B cell (primary cell): ENCODE results near the gene EEF1A2. TPM values are rescaled to one million over a fixed set of nuclear protein-coding genes. Genes with fewer than 3 reads are reported as not detected.

Experiments used
- ATAC-seq: fragments of 200-7000 bp; cut with Tn5 transposase; one replicate; pipeline ENCODE4 v1.10.0; 2021; ENCODE audit warnings: low read depth, mild to moderate bottlenecking, moderate number of reproducible peaks, moderate library complexity
- CTCF ChIA-PET: fragments of 350-600 bp; sonication (Branson Sonifier 250); formaldehyde crosslinking; loops from one replicate; lab custom pipeline; 2021; ENCODE audit warnings: antibody characterized with exemption, inconsistent platforms; lab: Charles Lee
- POLR2A ChIA-PET: fragments of 350-600 bp; sonication (Branson Sonifier 250); formaldehyde crosslinking; loops from one replicate; lab custom pipeline; 2021; ENCODE audit warnings: antibody characterized with exemption; lab: Charles Lee
- DNase-seq: peaks from one replicate; pipeline ENCODE4 v3.0.0; 2013
- H2AFZ ChIP-seq: 2 replicates; pipeline ENCODE4 v1.6.1; 2012; ENCODE audit warnings: mild to moderate bottlenecking, low read depth, low read length; ENCODE audit not compliant: insufficient read depth, poor library complexity, severe bottlenecking
- H3K27ac ChIP-seq, 2 donors: 1 replicate in 1 of 2; 2 replicates in 1 of 2; pipeline ENCODE4 v1.5.1; 2012 to 2013; ENCODE audit warnings: low read length in 2 of 2, mild to moderate bottlenecking in 2 of 2, moderate library complexity in 1 of 2
- H3K27me3 ChIP-seq, 4 experiments: fragments of 200-600 bp in 1 of 4; sonication (generic) in 1 of 4; replicated peaks in 1 of 4; 1 replicate in 2 of 4; 2 replicates in 2 of 4; pipeline versions ENCODE4 v1.6.1 to v1.7.0; 2013 to 2016; ENCODE audit warnings: low read length in 3 of 4, mild to moderate bottlenecking in 2 of 4, mixed read lengths in 1 of 4, moderate library complexity in 1 of 4; ENCODE audit not compliant: insufficient read depth in 4 of 4, control insufficient read depth in 3 of 4; ENCODE audit errors: control extremely low read depth in 1 of 4
- H3K36me3 ChIP-seq, 2 experiments: replicated peaks in 1 of 2; 1 replicate in 1 of 2; 2 replicates in 1 of 2; pipeline versions ENCODE4 v1.6.1 to v1.7.1; 2013; ENCODE audit warnings: low read length in 1 of 2; ENCODE audit not compliant: insufficient read depth in 2 of 2, control insufficient read depth in 1 of 2; ENCODE audit errors: control extremely low read depth in 1 of 2, extremely low read depth in 1 of 2
- H3K4me1 ChIP-seq, 2 donors: fragments of 200-600 bp in 1 of 2; sonication (generic) in 1 of 2; 1 replicate in 1 of 2; 2 replicates in 1 of 2; pipeline versions ENCODE4 v1.5.1 to v1.6.1; 2013 to 2017; ENCODE audit warnings: low read length in 2 of 2; ENCODE audit not compliant: control insufficient read depth in 2 of 2, insufficient read depth in 2 of 2
- H3K4me2 ChIP-seq: replicated peaks from 2 replicates; pipeline ENCODE3; 2012; ENCODE audit warnings: mild to moderate bottlenecking, low read depth, low read length; ENCODE audit not compliant: poor library complexity, severe bottlenecking
- H3K4me3 ChIP-seq, 5 experiments: fragments of 200-600 bp in 1 of 5; sonication (generic) in 1 of 5; 1 replicate in 3 of 5; 2 replicates in 2 of 5; pipeline versions ENCODE4 v1.5.1 to v1.7.0; 2011 to 2016; ENCODE audit warnings: low read length in 4 of 5, mild to moderate bottlenecking in 4 of 5, low read depth in 2 of 5, control low read depth in 1 of 5, moderate library complexity in 1 of 5; ENCODE audit not compliant: insufficient read depth in 1 of 5; ENCODE audit errors: control extremely low read depth in 1 of 5, extremely low read depth in 1 of 5
- H3K79me2 ChIP-seq: fragments of 200-600 bp; sonication (generic); one replicate; pipeline ENCODE4 v1.6.0; 2016; ENCODE audit warnings: low read length; ENCODE audit not compliant: control insufficient read depth, insufficient read depth
- H3K9ac ChIP-seq: fragments of 200-600 bp; sonication (generic); 2 replicates; pipeline ENCODE4 v1.6.1; 2017; ENCODE audit warnings: mild to moderate bottlenecking, low read length, moderate library complexity
- H3K9me3 ChIP-seq, 3 donors: one replicate each; pipeline versions ENCODE4 v1.6.1 to v1.7.1; 2013; ENCODE audit warnings: low read length in 2 of 3; ENCODE audit not compliant: control insufficient read depth in 2 of 3, insufficient read depth in 1 of 3; ENCODE audit errors: control extremely low read depth in 1 of 3
- H4K20me1 ChIP-seq: 2 replicates; pipeline ENCODE4 v1.6.0; 2012; ENCODE audit warnings: mild to moderate bottlenecking, low read length; ENCODE audit not compliant: insufficient read depth, control insufficient read depth, poor library complexity, severe bottlenecking
- H3K27ac Mint-ChIP-seq: one replicate; pipeline ENCODE4 v1.8.0; 2021; ENCODE audit warnings: mixed read lengths
- H3K27me3 Mint-ChIP-seq: one replicate; pipeline ENCODE4 v1.8.0; 2021; ENCODE audit warnings: mixed read lengths
- H3K4me1 Mint-ChIP-seq: one replicate; pipeline ENCODE4 v1.8.0; 2021; ENCODE audit warnings: mixed read lengths
- H3K4me3 Mint-ChIP-seq: one replicate; pipeline ENCODE4 v1.8.0; 2021; ENCODE audit warnings: mixed read lengths
- H3K9me3 Mint-ChIP-seq: one replicate; pipeline ENCODE4 v1.8.0; 2022; ENCODE audit warnings: mixed read lengths; ENCODE audit not compliant: insufficient read depth
- EZH2 ChIP-seq: IDR thresholded peaks from 2 replicates; pipeline ENCODE4 v1.6.1; 2012; ENCODE audit warnings: borderline replicate concordance, low read depth, mild to moderate bottlenecking, moderate library complexity, low read length; ENCODE audit not compliant: insufficient read depth, poor library complexity, severe bottlenecking
- whole genome bisulfite sequencing: methylation state at CpG from one replicate; pipeline ENCODE4 v1.1.5; 2013; ENCODE audit warnings: missing lambda C conversion rate; ENCODE audit not compliant: insufficient coverage; 5-methylcytosine and 5-hydroxymethylcytosine counted together
- intact Hi-C: fragments of 100-400 bp; cut with micrococcal nuclease; formaldehyde crosslinking; loops from one replicate; pipeline ENCODE4 v1.10.0; 2022
- polyA plus RNA-seq: library from polyadenylated mRNA; depleted of rRNA; stranded (reverse); fragments of >200 nt; gene quantifications from 2 replicates; pipeline ENCODE4 v1.2.3, GENCODE V29; 2012
- total RNA-seq, 2 donors: library from RNA; stranded (reverse); fragments of 120-200 nt in 1 of 2; gene quantifications; 1 replicate in 1 of 2; 2 replicates in 1 of 2; pipeline versions ENCODE4 v1.2.3 to v1.2.4, GENCODE V29; 2013 to 2022
- TF ChIP-seq, protein P1 (sequence below): fragments of 200-600 bp; IDR thresholded peaks from one replicate; pipeline ENCODE4 v1.8.0; 2022; ENCODE audit warnings: antibody characterized with exemption, mild to moderate bottlenecking

EEF1A2 gene
- total and polyA plus RNA-seq, 2 donors (not counting 1 experiment from before 2014, with no cell fraction given) = 2.2 to 2.9 TPM

DNA sequence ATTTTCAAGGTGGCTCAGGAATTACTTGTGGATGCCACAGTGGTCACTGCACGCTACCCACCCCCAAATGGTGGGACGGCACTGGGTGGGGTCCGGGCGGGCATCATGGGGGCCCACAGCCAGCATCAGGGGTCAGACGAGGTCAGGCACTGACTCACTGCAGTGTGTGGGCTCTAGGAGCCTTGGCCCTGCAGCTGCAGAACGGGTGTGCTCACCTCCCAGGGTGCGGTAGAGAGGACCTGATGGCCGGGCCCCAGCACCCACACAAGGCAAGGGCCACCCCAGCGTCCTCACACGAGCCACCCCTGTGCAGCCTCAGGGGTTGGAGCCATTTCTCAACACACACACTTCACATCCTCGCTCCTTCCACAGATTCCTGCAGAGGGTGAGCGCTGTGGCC, 60.8 kb downstream of the EEF1A2 start:
- TF ChIP-seq, protein P1, sequence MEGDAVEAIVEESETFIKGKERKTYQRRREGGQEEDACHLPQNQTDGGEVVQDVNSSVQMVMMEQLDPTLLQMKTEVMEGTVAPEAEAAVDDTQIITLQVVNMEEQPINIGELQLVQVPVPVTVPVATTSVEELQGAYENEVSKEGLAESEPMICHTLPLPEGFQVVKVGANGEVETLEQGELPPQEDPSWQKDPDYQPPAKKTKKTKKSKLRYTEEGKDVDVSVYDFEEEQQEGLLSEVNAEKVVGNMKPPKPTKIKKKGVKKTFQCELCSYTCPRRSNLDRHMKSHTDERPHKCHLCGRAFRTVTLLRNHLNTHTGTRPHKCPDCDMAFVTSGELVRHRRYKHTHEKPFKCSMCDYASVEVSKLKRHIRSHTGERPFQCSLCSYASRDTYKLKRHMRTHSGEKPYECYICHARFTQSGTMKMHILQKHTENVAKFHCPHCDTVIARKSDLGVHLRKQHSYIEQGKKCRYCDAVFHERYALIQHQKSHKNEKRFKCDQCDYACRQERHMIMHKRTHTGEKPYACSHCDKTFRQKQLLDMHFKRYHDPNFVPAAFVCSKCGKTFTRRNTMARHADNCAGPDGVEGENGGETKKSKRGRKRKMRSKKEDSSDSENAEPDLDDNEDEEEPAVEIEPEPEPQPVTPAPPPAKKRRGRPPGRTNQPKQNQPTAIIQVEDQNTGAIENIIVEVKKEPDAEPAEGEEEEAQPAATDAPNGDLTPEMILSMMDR = no peak
- TF ChIP-seq EZH2 = no peak
- no peaks in the 10 kb centered on the region for H4K20me1 ChIP-seq
- ATAC-seq (no peak), DNase-seq (no peak)
- POLR2A ChIA-PET = no interaction called here
- H3K4me3 ChIP-seq = no peak overlapping the region
- no peaks in the 10 kb centered on the region for H3K36me3 ChIP-seq
- CTCF ChIA-PET = no interaction called here
- peaks cover 21% of the 10 kb centered on the region for H3K27me3 Mint-ChIP-seq
- H3K4me3 Mint-ChIP-seq = no peak overlapping the region
- no peaks in the 10 kb centered on the region for H3K9me3 Mint-ChIP-seq
- peaks cover 0 to 41% (median 1%) of the 10 kb centered on the region in 4 experiments for H3K27me3 ChIP-seq
- no peak overlapping the region for H3K27ac ChIP-seq
- no peaks in the 10 kb centered on the region for H3K79me2 ChIP-seq
- H3K9me3 ChIP-seq = peaks cover 0 to 34% (median 0%) of the 10 kb centered on the region in 3 donors
- H2AFZ ChIP-seq = no peak overlapping the region
- H3K4me1 Mint-ChIP-seq = peaks cover 29% of the 10 kb centered on the region
- 90% methylated on average over 12 of the region's 12 CpGs for WGBS
- H3K9ac ChIP-seq = no peak overlapping the region
- intact Hi-C loops = no loop called here
- H3K4me2 ChIP-seq = no peak overlapping the region
- H3K4me1 ChIP-seq = peaks cover 18 to 31% of the 10 kb centered on the region in 2 donors
- H3K27ac Mint-ChIP-seq = no peak overlapping the region

Other genes with a start within 250 kb of the EEF1A2 start
- gene NKAIN4, start 244.6 kb downstream of the EEF1A2 start, total RNA-seq = not detected in 2 replicates
- not detected in 2 replicates for gene NKAIN4, start 244.6 kb downstream of the EEF1A2 start, polyA plus RNA-seq
- gene ARFGAP1, start 226.3 kb downstream of the EEF1A2 start, total RNA-seq = 99.4 and 107 TPM in 2 replicates
- gene ARFGAP1, start 226.3 kb downstream of the EEF1A2 start, polyA plus RNA-seq = 83.2 and 113 TPM in 2 replicates
- gene COL20A1, start 205.9 kb downstream of the EEF1A2 start, total RNA-seq = not detected in 2 replicates
- not detected in 2 replicates for gene COL20A1, start 205.9 kb downstream of the EEF1A2 start, polyA plus RNA-seq
- not detected in 2 replicates for gene CHRNA4, start 137.7 kb downstream of the EEF1A2 start, total RNA-seq
- gene CHRNA4, start 137.7 kb downstream of the EEF1A2 start, polyA plus RNA-seq = not detected in 2 replicates
- 0.12 and 0.49 TPM in 2 replicates for gene KCNQ2, start 26.4 kb downstream of the EEF1A2 start, total RNA-seq
- gene KCNQ2, start 26.4 kb downstream of the EEF1A2 start, polyA plus RNA-seq = not detected in 2 replicates
- 149 and 162 TPM in 2 replicates for gene PPDPF, start 21.7 kb upstream of the EEF1A2 start, total RNA-seq
- gene PPDPF, start 21.7 kb upstream of the EEF1A2 start, polyA plus RNA-seq = 93.5 and 144 TPM in 2 replicates
- gene PTK6, start 38.3 kb upstream of the EEF1A2 start, total RNA-seq = 0.75 and 0.86 TPM in 2 replicates
- gene PTK6, start 38.3 kb upstream of the EEF1A2 start, polyA plus RNA-seq = 2.3 and 2.8 TPM in 2 replicates
- gene SRMS, start 48.7 kb upstream of the EEF1A2 start, total RNA-seq = 0.17 and 0.27 TPM in 2 replicates
- gene SRMS, start 48.7 kb upstream of the EEF1A2 start, polyA plus RNA-seq = 0.26 and 0.54 TPM in 2 replicates
- 3.8 and 5.1 TPM in 2 replicates for gene FNDC11, start 55.1 kb upstream of the EEF1A2 start, total RNA-seq
- gene FNDC11, start 55.1 kb upstream of the EEF1A2 start, polyA plus RNA-seq = 32.3 and 34.2 TPM in 2 replicates
- gene HELZ2, start 75.2 kb upstream of the EEF1A2 start, total RNA-seq = 52.6 and 53.7 TPM in 2 replicates
- gene HELZ2, start 75.2 kb upstream of the EEF1A2 start, polyA plus RNA-seq = 36.3 and 40.6 TPM in 2 replicates
- gene GMEB2, start 128.0 kb upstream of the EEF1A2 start, total RNA-seq = 24.5 and 26.1 TPM in 2 replicates
- 17.7 and 26.3 TPM in 2 replicates for gene GMEB2, start 128.0 kb upstream of the EEF1A2 start, polyA plus RNA-seq
- 32.2 and 35.0 TPM in 2 replicates for gene STMN3, start 154.3 kb upstream of the EEF1A2 start, total RNA-seq
- gene STMN3, start 154.3 kb upstream of the EEF1A2 start, polyA plus RNA-seq = 56.4 and 59.4 TPM in 2 replicates
- gene RTEL1, start 159.2 kb upstream of the EEF1A2 start, total RNA-seq = 32.6 and 35.3 TPM in 2 replicates
- 15.1 and 21.2 TPM in 2 replicates for gene RTEL1, start 159.2 kb upstream of the EEF1A2 start, polyA plus RNA-seq
- not detected in 2 replicates for gene TNFRSF6B, start 197.6 kb upstream of the EEF1A2 start, total RNA-seq
- gene TNFRSF6B, start 197.6 kb upstream of the EEF1A2 start, polyA plus RNA-seq = 6.7 and 7.8 TPM in 2 replicates
- gene ARFRP1, start 208.9 kb upstream of the EEF1A2 start, total RNA-seq = 73.3 and 75.5 TPM in 2 replicates
- gene ARFRP1, start 208.9 kb upstream of the EEF1A2 start, polyA plus RNA-seq = 41.0 and 42.1 TPM in 2 replicates
- 46.1 and 47.5 TPM in 2 replicates for gene ZGPAT, start 209.0 kb upstream of the EEF1A2 start, total RNA-seq
- 62.1 and 71.7 TPM in 2 replicates for gene ZGPAT, start 209.0 kb upstream of the EEF1A2 start, polyA plus RNA-seq
- gene LIME1, start 237.6 kb upstream of the EEF1A2 start, total RNA-seq = 14.5 and 14.8 TPM in 2 replicates
- gene LIME1, start 237.6 kb upstream of the EEF1A2 start, polyA plus RNA-seq = 63.0 and 95.2 TPM in 2 replicates
- gene SLC2A4RG, start 240.7 kb upstream of the EEF1A2 start, total RNA-seq = 49.4 and 50.8 TPM in 2 replicates
- 28.5 and 39.7 TPM in 2 replicates for gene SLC2A4RG, start 240.7 kb upstream of the EEF1A2 start, polyA plus RNA-seq